HFF-Myc (cell line): Measurements from ENCODE around the gene PPP3R1.

Experiments
- DNase-seq: peaks from one replicate; pipeline ENCODE4 v3.0.0-alpha.2; 2011; ENCODE audit warnings: low read depth; ENCODE audit errors: extremely low read depth
- H3K4me3 ChIP-seq: replicated peaks from 2 replicates; pipeline ENCODE4 v1.5.1; 2011; ENCODE audit warnings: low read depth, mild to moderate bottlenecking, control low read depth, low read length
- CTCF ChIP-seq: IDR thresholded peaks from 2 replicates; pipeline ENCODE4 v1.5.1; 2012; ENCODE audit warnings: mild to moderate bottlenecking, low read depth, low read length, control low read depth; ENCODE audit errors: missing control alignments

PPP3R1 gene

GRCh38 chr2:68188831-68189230 lies 63.5 kb downstream of the PPP3R1 start:
- no peak for TF ChIP-seq CTCF
- DNase-seq = no peak
- H3K4me3 ChIP-seq = no peak overlapping the region

- no peak for TF ChIP-seq CTCF
- H3K4me3 ChIP-seq = no peak overlapping the region
- DNase-seq = no peak
Measured at GRCh38 chr2:68187329-68187728, 65.0 kb downstream of the PPP3R1 start.

- peak; percentile 21 for DNase-seq
- peak; percentile 79 for TF ChIP-seq CTCF
- no peak overlapping the region for H3K4me3 ChIP-seq
Measured at GRCh38 chr2:68185541-68186164, 66.7 kb downstream of the PPP3R1 start.

- no peak for TF ChIP-seq CTCF
- H3K4me3 ChIP-seq = no peak overlapping the region
- DNase-seq = no peak
Measured at GRCh38 chr2:68182902-68183301, 69.4 kb downstream of the PPP3R1 start.

GRCh38 chr2:68178954-68179627 lies 73.2 kb downstream of the PPP3R1 start:
- no peak for TF ChIP-seq CTCF
- H3K4me3 ChIP-seq = no peak overlapping the region
- no peak for DNase-seq

GRCh38 chr2:68178432-68178831 lies 73.9 kb downstream of the PPP3R1 start:
- no peak for TF ChIP-seq CTCF
- no peak for DNase-seq
- H3K4me3 ChIP-seq = no peak overlapping the region

GRCh38 chr2:68177541-68177940 lies 74.8 kb downstream of the PPP3R1 start:
- TF ChIP-seq CTCF = no peak
- no peak overlapping the region for H3K4me3 ChIP-seq
- DNase-seq = no peak
